Activated CD8-positive, alpha-beta memory T cell treated with anti-CD3 and anti-CD28 coated beads for 48 hours (primary cell): ENCODE measurements around the gene DNAH8.

Experiments used
- DNase-seq, 3 experiments: peaks; one replicate each; pipeline ENCODE4 v3.0.0-alpha.2; 2020; ENCODE audit warnings: low read depth in 2 of 3, low spot score in 2 of 3

The DNAH8 gene

DNA sequence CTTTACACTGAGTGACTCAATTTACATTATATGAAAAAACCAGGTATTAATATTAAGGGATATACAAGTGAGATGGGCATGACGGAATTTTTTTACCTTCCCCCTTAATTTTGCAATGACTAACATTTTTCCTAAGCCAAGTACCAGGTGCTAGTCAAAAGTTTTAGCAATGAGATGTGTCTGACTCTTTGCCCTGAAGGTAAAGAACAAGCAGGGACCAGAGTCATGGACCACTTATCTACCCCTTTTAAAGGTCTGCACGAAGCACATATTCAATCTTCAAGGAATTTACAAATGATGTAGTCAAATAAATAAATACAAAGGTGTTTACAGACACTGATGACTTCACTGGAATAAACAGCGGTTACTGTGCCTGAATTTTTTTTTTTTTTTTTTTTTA, 13.6 kb upstream of the DNAH8 start:
- DNase-seq: no peak

DNA sequence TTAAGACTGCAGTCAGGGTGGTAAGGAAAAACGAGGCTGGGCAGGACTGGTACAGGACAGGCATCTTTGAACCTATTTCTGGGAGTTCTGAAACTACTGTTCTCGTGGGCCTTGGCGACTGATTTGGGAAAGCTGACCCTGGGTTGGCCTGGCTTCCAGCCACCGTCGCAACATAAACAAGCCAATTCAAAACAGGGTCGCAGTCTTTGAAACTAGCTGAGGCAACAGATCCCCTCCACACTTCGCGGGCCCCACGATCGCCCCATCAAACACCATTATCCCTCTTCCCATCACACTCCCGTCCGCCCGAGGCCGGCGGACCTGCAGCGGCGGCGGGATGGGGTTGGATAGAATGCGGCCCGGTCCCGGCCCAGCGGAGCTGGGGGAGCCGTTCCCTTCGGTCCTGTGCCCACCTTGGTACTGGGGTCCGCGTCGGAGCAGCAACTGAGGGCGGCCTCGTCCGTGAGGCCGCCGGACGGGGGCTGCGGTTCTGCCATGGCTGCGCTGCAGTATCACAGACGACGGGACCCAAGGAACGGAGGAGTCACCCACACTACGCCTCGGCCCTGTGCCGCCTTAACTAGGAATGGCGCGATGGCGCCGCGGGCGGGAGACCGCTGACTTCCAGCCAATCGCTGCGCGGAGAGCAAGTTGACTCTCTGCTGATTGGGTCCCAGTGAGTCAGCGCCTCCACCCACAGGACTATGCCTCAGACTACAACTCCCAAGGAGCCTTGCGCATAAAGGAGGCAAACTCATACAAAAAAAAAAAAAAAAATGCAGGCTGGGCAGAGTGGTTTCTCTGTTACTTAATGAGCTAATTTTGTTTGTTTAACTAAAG, 12.3 kb upstream of the DNAH8 start, which contains the start of gene GLO1:
TSS of gene GLO1 (minus strand) at position 588 of the 840 bp plus-strand sequence. CDS start at position 497, 91 bp downstream.
- peak; percentile 68 to 90 (median 82) for DNase-seq

DNA sequence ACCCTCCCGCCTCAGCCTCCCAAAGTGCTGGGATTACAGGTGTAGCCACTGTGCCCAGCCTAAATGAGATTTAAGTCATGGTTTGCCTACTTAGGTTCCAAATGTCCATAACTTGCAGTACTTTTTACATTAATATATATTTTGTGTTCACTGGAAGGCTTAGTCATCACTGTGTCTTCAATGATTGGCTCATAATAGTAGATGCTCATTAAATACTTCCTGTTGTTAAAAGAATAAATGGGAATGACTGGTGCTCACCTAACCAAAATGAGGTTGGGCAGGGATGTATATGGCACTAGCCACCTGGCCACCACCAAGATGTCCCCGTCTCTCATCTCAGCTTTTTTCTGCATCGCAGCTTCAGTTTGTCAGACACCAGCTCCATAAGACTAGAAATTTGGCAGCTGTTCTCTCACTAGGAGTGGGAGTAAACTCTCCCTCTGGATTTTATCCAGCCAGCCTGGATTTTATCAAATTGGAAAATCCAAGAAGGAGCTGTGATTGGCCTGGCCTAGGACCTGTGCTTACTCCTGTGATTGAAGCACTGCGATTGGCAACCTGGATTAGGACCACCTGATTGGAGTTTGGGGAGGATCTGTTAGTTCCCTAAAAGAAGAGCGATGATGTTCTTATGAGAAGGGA, 11.0 kb upstream of the DNAH8 start:
- no peak for DNase-seq

DNA sequence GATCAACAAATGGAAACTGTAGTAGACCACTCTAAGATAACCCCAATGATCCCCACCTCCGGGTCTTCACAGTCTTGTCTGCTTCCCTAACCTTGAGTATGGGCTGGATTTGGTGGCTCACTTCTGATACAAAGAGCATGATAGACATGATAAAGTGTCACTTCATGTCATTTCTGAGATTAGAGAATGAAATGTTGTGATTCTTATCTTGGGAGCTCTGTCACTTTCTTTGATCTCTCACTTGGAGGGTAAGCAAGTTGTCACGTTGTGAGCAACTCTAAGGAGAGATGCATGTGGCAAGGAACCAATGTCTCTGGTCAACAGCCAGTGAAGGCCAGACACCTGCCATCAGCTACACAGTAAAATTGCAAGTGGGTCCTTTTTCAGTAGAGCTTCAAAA, 9.2 kb upstream of the DNAH8 start:
- DNase-seq: no peak

DNA sequence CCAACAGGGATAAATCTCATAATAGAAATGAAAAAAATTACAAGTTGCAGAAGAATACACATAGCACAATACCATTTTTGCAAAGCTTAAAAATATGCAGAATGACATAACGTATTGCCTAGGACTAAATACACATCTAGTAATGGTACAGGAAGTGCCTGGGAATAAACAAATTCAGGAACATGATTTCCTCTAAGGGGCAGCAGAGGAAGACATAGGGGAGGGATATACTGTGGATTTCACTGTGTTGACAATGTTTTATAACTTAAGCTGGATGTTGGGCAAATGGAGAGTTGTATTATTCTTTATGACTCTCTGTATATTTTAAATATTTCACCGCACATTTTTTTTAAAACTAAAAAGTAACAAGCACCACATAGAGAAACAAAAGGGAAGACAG, 6.6 kb upstream of the DNAH8 start:
- no peak for DNase-seq

DNA sequence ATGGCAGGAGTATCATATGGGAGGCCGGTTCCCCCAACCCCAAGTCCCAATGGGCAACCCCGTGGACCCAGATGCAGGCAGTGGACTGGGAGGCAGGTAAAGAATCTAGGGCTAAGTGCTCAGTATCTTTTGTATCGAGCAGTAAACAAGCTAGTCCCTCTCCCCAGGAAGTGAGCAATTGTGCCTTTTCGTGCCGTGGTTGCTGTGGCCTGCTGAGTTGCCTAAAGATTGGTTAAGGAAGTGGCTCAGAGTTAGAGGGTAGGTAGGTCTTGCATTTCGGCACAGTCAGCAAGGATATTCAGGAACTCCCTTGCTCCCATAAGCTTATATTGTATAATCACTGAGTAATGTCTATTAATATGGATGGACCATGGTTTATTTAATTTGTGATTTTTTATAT, 1.3 kb upstream of the DNAH8 start:
- peak; percentile 5 to 32 (median 31) for DNase-seq

DNA sequence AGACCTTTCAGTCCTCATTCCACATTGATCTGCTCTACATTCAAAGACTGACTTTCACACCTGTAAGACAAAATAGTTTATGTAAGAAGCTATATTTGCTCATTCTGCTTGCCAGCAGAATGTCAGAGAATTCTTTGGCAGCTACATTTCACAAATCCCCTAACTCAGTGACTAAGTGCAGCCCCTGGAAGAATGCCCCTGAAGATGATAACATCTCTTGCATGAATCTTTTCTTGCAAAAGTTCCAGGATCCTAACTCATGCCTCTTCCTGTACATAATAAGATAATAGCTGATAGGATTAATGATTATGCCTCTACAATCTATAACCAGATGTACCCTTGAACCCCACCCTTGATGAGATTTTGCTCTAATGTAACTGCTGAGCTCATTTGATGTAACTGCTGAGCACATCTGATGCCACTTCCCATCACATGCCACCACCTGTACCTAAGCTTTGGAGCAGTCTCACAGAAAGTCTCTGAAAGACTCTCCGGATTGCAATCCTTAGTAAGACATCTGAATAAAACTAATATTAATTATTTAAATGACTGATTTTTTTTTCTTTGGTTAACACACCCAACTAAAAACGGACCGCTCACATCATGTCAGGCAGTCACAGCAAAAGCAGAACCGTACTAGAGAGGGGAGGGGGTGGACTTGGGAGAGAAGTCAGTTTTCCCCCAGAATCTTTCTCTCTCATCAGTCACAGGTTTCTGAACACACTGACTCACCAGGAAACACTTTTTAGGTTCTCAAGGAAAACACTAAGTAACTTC, 684 bp upstream of the DNAH8 start:
- DNase-seq: no peak

DNA sequence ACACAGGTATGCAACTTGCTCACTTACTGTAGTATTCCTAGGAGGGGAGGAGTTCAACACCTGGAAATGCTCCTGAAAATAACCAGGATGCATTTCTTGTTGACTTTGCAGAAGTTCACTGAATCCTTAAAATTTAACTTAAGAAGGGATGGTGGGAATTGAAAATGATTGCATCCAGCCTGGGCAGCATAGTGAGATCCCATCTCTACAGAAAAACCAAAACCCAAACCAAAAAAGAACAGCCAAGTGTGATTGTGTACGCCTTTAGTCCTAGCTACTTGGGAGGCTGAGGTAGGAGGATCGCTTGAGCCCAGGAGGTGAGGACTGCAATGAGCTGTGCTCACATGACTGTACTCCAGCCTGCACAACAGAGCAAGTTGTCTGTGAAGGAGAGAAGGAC, 1.7 kb downstream of the DNAH8 start:
- DNase-seq: no peak

DNA sequence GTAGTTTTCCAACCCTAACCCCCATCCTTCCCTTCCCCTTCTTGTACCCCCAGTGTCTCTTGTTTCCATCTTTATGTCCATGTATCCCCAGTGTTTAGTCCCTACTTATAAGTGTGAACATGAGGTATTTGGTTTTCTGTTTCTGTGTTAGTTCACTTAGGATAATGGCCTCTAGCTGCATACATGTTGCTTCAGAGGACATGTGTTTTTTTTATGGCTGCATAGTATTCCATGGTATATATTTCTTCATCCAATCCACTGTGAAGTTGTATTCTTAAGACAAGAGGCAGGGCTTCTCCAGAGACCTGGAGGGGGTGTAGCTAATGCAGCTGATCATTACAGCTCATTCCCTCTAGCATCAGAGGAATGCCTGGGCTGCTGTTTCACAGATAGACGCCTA, 4.2 kb downstream of the DNAH8 start:
- DNase-seq: no peak

DNA sequence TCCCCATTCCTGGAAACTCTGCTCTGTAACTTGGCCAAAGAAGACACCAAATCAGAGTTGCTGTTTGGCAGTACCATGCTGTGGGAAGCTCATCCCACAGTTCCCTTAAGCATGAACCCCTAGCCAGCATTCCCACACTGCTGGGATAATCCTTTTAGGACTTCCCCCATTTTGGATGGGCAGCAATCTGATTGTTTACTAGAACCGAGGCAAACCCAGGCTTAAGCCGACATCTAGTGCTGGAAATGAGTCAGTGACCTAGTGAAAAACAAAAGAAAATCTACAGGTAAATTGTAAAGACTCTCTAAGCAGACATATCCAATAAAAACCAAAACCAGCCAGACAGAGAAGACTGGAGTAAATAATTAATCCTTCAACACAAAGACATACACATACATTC, 5.2 kb downstream of the DNAH8 start:
- no peak for DNase-seq

DNA sequence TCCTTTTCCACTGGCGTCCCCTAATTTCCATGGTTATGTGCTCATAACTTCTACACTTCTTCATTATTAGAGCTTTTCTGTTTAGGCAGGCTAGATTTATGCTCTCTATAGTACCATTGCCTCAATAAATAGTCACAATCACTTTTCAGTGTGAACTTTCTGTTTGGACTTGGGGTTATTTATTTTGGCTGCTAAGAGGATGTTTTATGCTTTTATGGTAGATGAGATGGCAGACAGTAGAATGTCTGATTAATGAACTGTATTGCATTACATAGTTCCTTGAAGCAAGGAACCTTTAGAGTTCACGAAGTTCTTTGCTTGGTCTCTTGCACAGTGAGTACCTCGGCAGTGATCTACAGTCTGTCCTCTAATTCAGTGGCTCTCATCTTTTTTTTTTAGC, 6.9 kb downstream of the DNAH8 start:
- no peak for DNase-seq

DNA sequence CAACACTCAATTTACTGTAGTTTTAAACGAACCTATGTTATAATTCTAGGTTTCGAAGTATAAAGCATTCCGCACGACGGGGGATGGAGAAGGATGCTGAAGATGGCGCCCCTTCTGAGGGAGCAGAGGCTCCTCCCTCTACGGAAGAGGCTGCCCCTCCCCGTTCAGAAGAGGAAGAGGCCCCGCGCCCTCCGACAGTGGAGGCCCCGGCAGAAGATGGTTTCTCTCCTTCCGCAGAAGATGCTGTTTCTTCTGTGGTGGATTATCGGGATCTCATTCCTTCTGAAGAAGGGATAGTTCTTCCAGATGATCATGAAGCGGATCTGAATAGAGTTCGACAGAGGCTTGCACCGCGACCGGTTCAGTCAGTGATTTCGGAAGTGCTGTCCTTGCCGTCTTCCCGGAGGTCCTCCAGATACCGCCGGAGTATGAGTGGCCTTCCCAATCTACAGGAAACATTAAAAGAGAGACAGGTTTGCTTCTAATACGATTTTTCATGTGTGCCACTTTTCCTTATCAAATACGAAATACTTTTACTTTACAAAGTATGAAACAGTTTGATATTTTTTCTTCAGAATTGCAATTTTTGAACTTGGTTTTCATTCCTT, 7.7 kb downstream of the DNAH8 start:
- DNase-seq: no peak

DNA sequence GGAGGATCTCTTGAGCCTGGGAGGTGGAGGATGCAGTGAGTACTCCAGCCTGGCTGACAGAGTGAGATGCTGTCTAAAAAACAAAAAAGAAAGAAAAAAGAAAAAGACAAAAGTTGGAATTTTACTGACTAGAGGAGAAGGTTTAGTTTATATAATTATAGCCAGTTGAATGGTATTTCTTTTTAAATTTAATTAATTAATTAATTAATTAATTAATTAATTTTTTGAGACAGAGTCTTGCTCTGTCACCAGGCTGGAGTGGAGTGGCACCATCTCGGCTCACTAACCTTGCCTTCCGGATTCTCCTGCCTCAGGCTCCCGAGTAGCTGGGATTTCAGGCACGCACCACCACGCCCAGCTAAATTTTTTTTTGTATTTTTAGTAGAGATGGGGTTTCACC, 8.7 kb downstream of the DNAH8 start:
- no peak for DNase-seq

DNA sequence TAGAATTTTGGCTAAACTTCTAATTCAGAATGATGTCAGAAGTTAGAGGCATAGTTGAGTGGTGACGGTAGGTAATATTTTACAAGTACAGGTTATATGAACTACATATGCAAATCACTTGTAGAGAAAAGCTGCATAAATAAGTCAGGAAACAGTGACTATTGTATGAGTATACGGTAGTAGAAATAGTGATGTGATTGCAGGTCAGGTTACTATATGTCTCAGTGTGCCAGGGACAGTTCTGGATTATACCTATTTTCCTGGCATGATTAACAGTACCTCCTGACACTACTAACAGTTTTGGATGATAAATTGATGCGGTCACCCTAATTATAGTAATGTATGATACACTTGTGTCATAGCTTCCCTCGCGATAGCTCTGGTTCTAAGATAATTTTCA, 9.2 kb downstream of the DNAH8 start:
- no peak for DNase-seq

DNA sequence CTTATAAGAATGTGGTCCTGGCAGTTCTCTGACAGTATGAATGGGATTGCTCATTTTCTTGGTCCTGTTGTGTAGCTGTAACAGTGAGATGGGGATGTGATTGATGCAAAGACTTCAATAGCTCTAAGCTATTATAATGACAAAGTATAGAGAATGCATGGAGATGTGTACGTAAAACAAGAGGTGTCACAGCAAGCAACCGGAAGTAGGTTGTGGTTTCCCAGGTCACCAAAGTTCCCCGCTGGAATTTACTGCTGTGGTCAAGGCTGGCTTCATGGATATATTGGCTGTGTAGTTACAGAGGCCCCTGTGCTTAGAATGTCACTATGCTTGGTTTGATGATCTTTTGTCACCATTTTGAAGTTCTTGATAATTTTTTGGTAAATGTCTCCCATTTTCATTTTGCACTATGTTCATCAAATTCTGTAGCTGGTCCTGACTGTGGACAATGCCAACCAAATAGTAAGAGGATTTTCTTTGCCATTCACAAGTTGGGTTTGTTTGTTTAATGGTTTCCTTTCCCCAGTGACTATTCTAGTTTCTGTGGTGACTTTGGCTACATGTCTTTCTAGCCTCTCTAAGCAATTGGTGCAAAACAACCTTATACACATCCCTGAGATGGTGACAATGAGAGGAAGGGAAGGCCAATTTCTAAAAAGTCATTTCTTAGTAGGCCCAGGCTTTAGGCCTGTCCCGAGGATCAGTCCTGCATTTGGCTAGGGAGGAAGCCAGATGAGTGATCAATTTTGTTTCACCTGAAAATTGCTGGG, 10.5 kb downstream of the DNAH8 start:
- DNase-seq: no peak

DNA sequence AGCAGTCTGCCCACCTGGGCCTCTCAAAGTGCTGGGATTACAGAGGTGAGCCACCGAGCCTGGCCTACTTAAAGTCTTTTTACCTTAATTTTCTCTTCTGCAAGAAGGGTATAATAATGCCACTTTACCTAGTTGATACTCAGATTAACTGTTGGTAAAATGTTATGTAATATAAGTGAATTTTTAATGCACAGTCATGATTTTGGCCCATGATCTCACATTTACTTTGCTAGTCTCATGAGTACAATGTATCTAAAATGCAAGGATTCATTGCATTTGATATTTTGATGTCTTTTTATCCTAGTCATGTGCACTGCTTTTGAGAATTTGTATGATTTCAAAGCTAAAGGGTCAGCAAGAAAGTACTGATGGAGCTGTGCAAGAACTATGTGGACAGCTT, 13.1 kb downstream of the DNAH8 start:
- DNase-seq: no peak

DNA sequence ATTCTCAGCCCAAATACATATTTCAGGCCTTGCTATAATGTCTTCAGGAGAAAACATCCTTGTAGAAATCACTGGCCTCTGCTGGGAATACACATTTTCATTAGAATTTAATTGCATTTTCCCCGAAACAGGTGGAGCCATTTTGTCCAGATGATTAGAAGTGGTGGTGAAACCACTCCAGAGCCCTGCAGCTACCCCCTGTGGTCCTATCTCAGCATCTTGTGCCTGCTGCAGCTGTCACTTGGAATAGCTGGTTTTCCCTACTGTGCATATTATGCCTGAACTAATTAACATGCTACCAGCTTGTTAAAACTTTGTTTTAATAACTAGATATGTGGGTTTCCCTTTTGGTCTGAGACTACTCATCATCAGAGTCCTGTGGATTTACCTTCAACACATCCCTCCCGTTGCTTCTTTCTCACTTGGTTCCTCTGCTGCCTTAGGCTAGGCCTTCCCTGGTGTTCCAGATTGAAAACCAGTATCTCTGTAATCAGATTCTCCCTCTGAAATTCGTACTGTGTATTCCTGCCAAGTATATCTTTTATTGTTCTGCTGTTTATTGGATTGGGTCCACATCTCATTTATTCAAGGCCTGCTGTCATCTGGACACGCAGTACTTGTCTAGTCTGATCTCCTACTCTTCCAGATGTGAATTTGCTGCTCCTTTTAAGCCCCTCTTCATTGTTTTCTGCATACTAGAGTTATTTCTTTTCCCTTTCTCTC, 15.2 kb downstream of the DNAH8 start:
- no peak for DNase-seq

DNA sequence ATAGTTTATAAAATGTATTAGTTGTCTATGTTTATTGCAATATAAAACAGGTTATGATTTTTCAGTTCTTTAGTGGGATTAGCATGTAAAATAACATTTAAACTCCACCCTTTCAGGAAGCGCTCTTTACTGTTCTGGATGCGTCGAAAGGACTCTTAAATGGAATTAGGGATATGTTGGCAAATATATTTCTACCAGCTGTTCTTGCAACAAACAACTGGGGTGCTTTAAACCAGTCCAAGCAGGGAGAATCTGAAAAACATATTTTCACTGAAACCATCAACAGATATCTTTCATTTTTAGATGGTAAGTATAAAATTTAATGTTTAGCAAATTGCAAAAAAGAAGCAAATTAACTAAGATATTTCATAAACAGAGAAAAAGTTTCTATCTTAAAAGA, 21.8 kb downstream of the DNAH8 start:
- no peak for DNase-seq

DNA sequence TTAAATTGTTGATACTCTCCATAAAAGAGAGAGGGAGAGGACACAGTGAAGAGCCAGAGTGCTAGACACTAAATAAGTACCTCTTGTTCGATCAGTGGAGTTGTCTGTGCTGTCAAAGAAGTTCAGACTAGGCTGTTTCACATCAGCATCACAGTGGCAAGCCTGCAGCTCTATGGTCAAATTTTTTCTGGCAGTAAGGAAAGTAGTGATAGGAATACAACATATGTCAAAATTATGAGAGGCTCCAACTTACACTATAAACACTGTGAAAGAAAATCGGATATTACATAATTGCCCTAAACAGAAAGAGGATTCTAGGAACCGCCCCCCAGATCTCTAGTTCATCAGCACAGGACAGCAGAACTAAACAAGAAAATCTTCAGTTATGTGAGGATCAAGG, 23.1 kb downstream of the DNAH8 start:
- no peak for DNase-seq

DNA sequence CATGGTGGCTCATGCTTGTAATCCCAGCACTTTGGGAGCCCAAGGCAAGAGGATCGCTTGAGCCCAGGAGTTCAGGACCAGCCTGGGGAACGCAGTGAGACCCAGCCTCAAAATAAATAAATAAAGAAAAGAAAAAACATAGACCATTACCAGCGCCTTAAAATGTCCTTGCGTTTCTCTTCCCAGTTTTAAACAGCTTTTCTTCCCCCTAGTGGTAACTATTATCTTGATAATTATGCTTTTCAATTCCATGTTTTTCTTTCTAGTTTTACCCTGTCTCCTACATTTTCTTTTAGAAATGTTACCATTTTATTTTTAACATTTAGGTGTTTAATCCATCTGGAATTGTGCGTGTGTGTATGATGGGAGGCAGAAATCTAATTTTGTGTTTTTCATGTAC, 24.4 kb downstream of the DNAH8 start:
- DNase-seq: no peak
